Measurements from ENCODE around the gene CCT6B. TPM values are rescaled to one million over a fixed set of nuclear protein-coding genes. Genes with fewer than 3 reads are reported as not detected.

Gene CCT6B
- total and polyA plus RNA-seq, 9 of the 15 experiments (the other 6 are each of a cell fraction or from before 2014, with no cell fraction given): 0.25 to 0.91 (median 0.58) TPM

DNA sequence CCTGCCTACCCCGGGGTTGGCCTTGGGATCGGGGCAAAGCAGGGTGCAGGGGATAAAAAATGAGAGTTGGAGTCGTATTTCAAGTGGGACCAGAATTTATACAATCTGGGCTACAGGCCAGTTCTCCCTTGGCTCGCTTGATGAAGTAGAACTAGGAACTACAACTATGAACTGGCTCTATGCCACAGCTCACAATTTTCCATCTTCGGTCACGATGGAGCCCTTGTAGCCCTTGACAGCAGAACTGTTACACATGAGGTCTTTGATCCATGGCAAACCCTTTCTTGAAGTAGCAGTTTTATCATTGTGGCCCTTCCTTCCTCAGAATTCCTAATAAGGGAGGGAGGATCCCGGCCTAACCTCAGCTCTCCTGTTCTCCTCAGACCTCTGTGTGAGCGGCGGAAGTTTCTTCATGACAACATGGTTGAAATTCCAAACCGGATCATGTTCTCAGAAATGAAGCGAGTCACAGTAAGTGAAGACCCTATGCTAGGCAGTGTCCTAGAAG is 36.1 kb upstream of the CCT6B start (continued):
- TF ChIP-seq, protein P1, sequence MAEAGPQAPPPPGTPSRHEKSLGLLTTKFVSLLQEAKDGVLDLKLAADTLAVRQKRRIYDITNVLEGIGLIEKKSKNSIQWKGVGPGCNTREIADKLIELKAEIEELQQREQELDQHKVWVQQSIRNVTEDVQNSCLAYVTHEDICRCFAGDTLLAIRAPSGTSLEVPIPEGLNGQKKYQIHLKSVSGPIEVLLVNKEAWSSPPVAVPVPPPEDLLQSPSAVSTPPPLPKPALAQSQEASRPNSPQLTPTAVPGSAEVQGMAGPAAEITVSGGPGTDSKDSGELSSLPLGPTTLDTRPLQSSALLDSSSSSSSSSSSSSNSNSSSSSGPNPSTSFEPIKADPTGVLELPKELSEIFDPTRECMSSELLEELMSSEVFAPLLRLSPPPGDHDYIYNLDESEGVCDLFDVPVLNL (CRISPR knock-in tag; IDR thresholded peaks at IDR 0.05; ENCODE audit: low read depth): no peak
- TF ChIP-seq MECOM (CRISPR knock-in tag; IDR thresholded peaks at IDR 0.05): no peak
- no peak for TF ChIP-seq SLC30A9 (CRISPR knock-in tag; IDR thresholded peaks at IDR 0.05)
- TF ChIP-seq LARP7 (IDR thresholded peaks at IDR 0.05): no peak
- TF ChIP-seq MXI1 (IDR thresholded peaks at IDR 0.05; ENCODE audit: low read depth, low read length): no peak
- TF ChIP-seq RUNX1 (IDR thresholded peaks at IDR 0.05; ENCODE audit: low read depth): no peak
- TF ChIP-seq, protein P2, sequence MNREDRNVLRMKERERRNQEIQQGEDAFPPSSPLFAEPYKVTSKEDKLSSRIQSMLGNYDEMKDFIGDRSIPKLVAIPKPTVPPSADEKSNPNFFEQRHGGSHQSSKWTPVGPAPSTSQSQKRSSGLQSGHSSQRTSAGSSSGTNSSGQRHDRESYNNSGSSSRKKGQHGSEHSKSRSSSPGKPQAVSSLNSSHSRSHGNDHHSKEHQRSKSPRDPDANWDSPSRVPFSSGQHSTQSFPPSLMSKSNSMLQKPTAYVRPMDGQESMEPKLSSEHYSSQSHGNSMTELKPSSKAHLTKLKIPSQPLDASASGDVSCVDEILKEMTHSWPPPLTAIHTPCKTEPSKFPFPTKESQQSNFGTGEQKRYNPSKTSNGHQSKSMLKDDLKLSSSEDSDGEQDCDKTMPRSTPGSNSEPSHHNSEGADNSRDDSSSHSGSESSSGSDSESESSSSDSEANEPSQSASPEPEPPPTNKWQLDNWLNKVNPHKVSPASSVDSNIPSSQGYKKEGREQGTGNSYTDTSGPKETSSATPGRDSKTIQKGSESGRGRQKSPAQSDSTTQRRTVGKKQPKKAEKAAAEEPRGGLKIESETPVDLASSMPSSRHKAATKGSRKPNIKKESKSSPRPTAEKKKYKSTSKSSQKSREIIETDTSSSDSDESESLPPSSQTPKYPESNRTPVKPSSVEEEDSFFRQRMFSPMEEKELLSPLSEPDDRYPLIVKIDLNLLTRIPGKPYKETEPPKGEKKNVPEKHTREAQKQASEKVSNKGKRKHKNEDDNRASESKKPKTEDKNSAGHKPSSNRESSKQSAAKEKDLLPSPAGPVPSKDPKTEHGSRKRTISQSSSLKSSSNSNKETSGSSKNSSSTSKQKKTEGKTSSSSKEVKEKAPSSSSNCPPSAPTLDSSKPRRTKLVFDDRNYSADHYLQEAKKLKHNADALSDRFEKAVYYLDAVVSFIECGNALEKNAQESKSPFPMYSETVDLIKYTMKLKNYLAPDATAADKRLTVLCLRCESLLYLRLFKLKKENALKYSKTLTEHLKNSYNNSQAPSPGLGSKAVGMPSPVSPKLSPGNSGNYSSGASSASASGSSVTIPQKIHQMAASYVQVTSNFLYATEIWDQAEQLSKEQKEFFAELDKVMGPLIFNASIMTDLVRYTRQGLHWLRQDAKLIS (CRISPR knock-in tag; IDR thresholded peaks at IDR 0.05): no peak
